ENCODE data around the gene LYZL6. TPM values are rescaled to one million over a fixed set of nuclear protein-coding genes. Genes with fewer than 3 reads are reported as not detected.

Gene LYZL6
- total RNA-seq, 2 donors from 2014 or later, result not detected

GRCh38 chr17:35982409-35983191, 39.1 kb upstream of the LYZL6 start:
- Histone ChIP-seq H3K27ac (no peak overlapping the region), H3K4me3 (no peak overlapping the region), H3K4me1 (no peaks in the 10 kb centered on the region), H3K27me3 (no peaks in the 10 kb centered on the region), H3K36me3 (no peaks in the 10 kb centered on the region), H3K9me3 (no peaks in the 10 kb centered on the region)
- TF ChIP-seq CTCF (IDR thresholded peaks at IDR 0.05), result no peak
- no peak for DNase-seq (ENCODE audit: low spot score)

- DNase-seq (ENCODE audit: low spot score), result no peak
- Histone ChIP-seq H3K27ac (no peak overlapping the region), H3K36me3 (no peaks in the 10 kb centered on the region), H3K27me3 (no peaks in the 10 kb centered on the region), H3K4me3 (no peak overlapping the region), H3K4me1 (no peaks in the 10 kb centered on the region), H3K9me3 (no peaks in the 10 kb centered on the region)
- no peak for TF ChIP-seq CTCF (IDR thresholded peaks at IDR 0.05)
These were observed 38.4 kb upstream of the LYZL6 start for GRCh38 chr17:35981908-35982330.

- H3K4me3 ChIP-seq, result no peak within 1 kb of the TSS
- H3K27ac ChIP-seq, result no peak within 1 kb of the TSS
- H3K27me3 ChIP-seq, result no peaks in the 10 kb centered on the region
- no peaks in the 10 kb centered on the region for H3K36me3 ChIP-seq
- DNase-seq (ENCODE audit: low spot score), result no peak
- H3K4me1 ChIP-seq, result no peaks in the 10 kb centered on the region
- no peak for TF ChIP-seq CTCF (IDR thresholded peaks at IDR 0.05)
- no peaks in the 10 kb centered on the region for H3K9me3 ChIP-seq
These were observed 37.7 kb upstream of the LYZL6 start, which contains the start of gene CCL16 for GRCh38 chr17:35981246-35981645. Gene CCL16, minus strand, starts transcription at chr17:35981497. Its CDS starts 77 bp downstream, at chr17:35981420.

GRCh38 chr17:35978346-35978745, 34.8 kb upstream of the LYZL6 start:
- H3K36me3 ChIP-seq, result no peaks in the 10 kb centered on the region
- no peaks in the 10 kb centered on the region for H3K9me3 ChIP-seq
- no peak for TF ChIP-seq CTCF (IDR thresholded peaks at IDR 0.05)
- H3K4me3 ChIP-seq, result no peak overlapping the region
- H3K27ac ChIP-seq, result no peak overlapping the region
- no peaks in the 10 kb centered on the region for H3K27me3 ChIP-seq
- H3K4me1 ChIP-seq, result peaks cover 0 to 7% of the 10 kb centered on the region in 2 donors
- DNase-seq (ENCODE audit: low spot score), result no peak

GRCh38 chr17:35977509-35977908, 34.0 kb upstream of the LYZL6 start:
- Histone ChIP-seq H3K27me3 (no peaks in the 10 kb centered on the region), H3K27ac (no peak overlapping the region), H3K9me3 (no peaks in the 10 kb centered on the region), H3K36me3 (no peaks in the 10 kb centered on the region), H3K4me1 (peaks cover 0 to 8% of the 10 kb centered on the region in 2 donors), H3K4me3 (no peak overlapping the region)
- no peak for DNase-seq (ENCODE audit: low spot score)
- no peak for TF ChIP-seq CTCF (IDR thresholded peaks at IDR 0.05)

Data from right atrium auricular region (tissue), 2 donors.